NCI-H146 treated with DMSO at 0.1 percent for 48 hours (cell line): ENCODE results near the gene MZT2B.
"Not testable (repeated sequence)": the region's sequence is repeated elsewhere in the genome, so short reads cannot be mapped to it uniquely, and the experiment has no call there.

Experiments
- DNase-seq: peaks from one replicate; lab custom pipeline; 2025; ENCODE audit not compliant: unreplicated experiment; lab: John Stamatoyannopoulos, UW

MZT2B gene

GRCh38 chr2:130169896-130170295 lies 12.2 kb upstream of the MZT2B start:
- DNase-seq, result no peak

- not testable (repeated sequence) for DNase-seq
Observed at GRCh38 chr2:130174866-130175265, 7.2 kb upstream of the MZT2B start.

- DNase-seq, result not testable (repeated sequence)
Observed at GRCh38 chr2:130180404-130181324, 1.4 kb upstream of the MZT2B start.

GRCh38 chr2:130181325-130181879 lies 660 bp upstream of the MZT2B start, which contains the start of gene SMPD4:
SMPD4 (minus strand) TSS chr2:130181602; CDS start chr2:130176592, 5,010 bp downstream.
- peak; percentile 96 for DNase-seq

- DNase-seq, result not testable (repeated sequence)
Observed at GRCh38 chr2:130182826-130183511, 907 bp downstream of the MZT2B start.

- DNase-seq, result no peak
Observed at GRCh38 chr2:130183512-130184373, 1.7 kb downstream of the MZT2B start.

- no peak for DNase-seq
Observed at GRCh38 chr2:130185436-130185835, 3.4 kb downstream of the MZT2B start.

- no peak for DNase-seq
Observed at GRCh38 chr2:130185896-130186295, 3.8 kb downstream of the MZT2B start.

- DNase-seq, result no peak
Observed at GRCh38 chr2:130186391-130186790, 4.3 kb downstream of the MZT2B start.

GRCh38 chr2:130187268-130187667 lies 5.2 kb downstream of the MZT2B start:
- no peak for DNase-seq

- not testable (repeated sequence) for DNase-seq
Observed at GRCh38 chr2:130187859-130188792, 6.1 kb downstream of the MZT2B start.

GRCh38 chr2:130188958-130189357 lies 6.9 kb downstream of the MZT2B start:
- DNase-seq, result not testable (repeated sequence)

- DNase-seq, result no peak
Observed at GRCh38 chr2:130190237-130190636, 8.2 kb downstream of the MZT2B start.

- DNase-seq, result not testable (repeated sequence)
Observed at GRCh38 chr2:130191319-130191718, 9.3 kb downstream of the MZT2B start.

GRCh38 chr2:130192451-130192850 lies 10.4 kb downstream of the MZT2B start:
- DNase-seq, result not testable (repeated sequence)

- DNase-seq, result not testable (repeated sequence)
Observed at GRCh38 chr2:130193824-130194223, 11.8 kb downstream of the MZT2B start.

- not testable (repeated sequence) for DNase-seq
Observed at GRCh38 chr2:130195089-130195635, 13.1 kb downstream of the MZT2B start.

GRCh38 chr2:130196052-130196451 lies 14.0 kb downstream of the MZT2B start:
- not testable (repeated sequence) for DNase-seq

- no peak for DNase-seq
Observed at GRCh38 chr2:130198343-130198742, 16.3 kb downstream of the MZT2B start, which contains the start of gene TUBA3E. TUBA3E (minus strand) TSS chr2:130198439; CDS start chr2:130198360, 79 bp downstream.
